ENCODE results near the gene SCN2B.

The SCN2B gene

DNA sequence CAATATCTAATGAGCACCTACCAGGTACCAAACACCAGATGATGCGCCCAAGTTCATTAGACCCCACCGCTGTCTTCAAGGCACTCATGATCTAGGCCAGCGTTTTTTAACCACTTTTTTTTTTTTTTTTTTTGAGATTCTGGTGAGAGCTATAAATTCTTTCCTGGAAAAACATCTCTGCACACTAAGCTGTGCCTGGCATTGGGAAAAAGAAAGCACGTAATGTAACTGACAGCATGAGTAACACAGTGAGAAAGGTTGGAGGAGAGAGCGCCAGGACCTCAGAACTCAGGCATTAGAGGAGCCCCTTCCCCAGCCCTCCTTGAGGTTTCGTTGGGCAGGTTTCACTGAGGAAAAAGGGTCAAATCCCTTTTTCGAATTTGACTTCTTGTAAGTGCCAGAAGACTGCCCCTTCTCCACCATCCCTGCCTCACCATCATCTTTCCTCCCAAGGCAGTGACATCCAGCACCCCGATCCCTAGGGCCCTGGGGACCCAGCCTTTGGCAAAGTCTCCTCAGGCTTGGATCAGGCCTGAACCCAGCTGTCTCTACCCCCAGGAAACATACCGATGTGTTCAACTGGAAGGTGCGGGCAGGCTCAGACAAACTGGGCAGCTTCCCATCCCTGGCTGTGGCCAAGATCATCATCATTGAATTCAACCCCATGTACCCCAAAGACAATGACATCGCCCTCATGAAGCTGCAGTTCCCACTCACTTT lies 63.6 kb downstream of the SCN2B start:
- H3K4me3 ChIP-seq (ENCODE audit: low read depth, low read length): no peak overlapping the region
- H3K27me3 ChIP-seq: peaks cover 21% of the 10 kb centered on the region
- H3K4me1 ChIP-seq: no peaks in the 10 kb centered on the region
- H3K9me3 ChIP-seq: no peaks in the 10 kb centered on the region
- no peaks in the 10 kb centered on the region for H3K36me3 ChIP-seq
- TF ChIP-seq, protein P1, sequence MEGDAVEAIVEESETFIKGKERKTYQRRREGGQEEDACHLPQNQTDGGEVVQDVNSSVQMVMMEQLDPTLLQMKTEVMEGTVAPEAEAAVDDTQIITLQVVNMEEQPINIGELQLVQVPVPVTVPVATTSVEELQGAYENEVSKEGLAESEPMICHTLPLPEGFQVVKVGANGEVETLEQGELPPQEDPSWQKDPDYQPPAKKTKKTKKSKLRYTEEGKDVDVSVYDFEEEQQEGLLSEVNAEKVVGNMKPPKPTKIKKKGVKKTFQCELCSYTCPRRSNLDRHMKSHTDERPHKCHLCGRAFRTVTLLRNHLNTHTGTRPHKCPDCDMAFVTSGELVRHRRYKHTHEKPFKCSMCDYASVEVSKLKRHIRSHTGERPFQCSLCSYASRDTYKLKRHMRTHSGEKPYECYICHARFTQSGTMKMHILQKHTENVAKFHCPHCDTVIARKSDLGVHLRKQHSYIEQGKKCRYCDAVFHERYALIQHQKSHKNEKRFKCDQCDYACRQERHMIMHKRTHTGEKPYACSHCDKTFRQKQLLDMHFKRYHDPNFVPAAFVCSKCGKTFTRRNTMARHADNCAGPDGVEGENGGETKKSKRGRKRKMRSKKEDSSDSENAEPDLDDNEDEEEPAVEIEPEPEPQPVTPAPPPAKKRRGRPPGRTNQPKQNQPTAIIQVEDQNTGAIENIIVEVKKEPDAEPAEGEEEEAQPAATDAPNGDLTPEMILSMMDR (IDR thresholded peaks at IDR 0.05; ENCODE audit: low read depth, low read length): no peak
- DNase-seq: no peak

Data from BE2C (cell line).